GM21723 (cell line): ENCODE data around the gene WDR45B.

ENCODE experiments used
- ATAC-seq: cut with Tn5 transposase; IDR thresholded peaks from one replicate; pipeline ENCODE4 v1.9.1; 2021; ENCODE audit warnings: mild to moderate bottlenecking, moderate library complexity; ENCODE audit not compliant: unreplicated experiment

Gene WDR45B

DNA sequence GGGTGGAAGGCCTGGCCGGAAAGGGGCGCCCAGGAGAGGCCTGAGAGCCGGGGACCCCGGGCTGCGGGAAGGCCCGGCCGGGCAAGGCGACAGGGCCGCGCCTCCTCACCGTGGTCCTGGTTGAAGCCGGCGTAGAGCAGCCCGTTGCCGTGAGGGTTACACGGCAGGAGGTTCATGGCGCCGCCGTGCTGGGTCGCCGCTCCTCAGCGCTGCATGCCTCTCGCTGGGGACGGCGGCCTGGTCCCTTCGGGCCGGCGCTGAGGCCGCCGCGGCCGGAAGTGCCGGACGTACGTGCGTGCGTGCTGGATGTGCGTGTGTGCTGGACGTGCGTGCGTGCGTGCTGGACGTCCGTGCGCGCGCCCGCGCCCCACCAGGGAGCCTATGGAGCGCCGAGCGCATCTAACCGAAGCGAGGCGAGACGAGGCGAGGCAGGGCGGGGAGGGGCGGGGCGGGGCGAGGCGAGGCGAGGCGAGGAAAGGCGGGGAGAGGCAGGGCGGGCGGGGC is at the start of gene WDR45B:
Gene WDR45B (minus strand): TSS at position 280 of the 504 bp plus-strand sequence. CDS start 104 bp downstream, at position 176.
- ATAC-seq = peak; percentile 81

DNA sequence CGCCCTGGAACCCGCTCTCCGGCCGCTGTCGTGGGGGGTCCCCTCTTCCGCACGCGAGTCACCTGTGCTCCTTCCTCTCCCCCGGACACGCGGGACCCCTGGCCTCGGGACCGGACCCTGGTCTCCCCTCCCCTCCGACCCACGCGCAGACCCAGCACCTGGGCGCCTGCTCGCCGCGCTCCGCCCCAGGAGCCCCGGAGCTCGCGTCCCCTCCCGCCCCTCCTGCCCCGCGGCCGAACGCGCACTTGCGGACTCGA is 49.5 kb upstream of the WDR45B start:
- no peak for ATAC-seq

DNA sequence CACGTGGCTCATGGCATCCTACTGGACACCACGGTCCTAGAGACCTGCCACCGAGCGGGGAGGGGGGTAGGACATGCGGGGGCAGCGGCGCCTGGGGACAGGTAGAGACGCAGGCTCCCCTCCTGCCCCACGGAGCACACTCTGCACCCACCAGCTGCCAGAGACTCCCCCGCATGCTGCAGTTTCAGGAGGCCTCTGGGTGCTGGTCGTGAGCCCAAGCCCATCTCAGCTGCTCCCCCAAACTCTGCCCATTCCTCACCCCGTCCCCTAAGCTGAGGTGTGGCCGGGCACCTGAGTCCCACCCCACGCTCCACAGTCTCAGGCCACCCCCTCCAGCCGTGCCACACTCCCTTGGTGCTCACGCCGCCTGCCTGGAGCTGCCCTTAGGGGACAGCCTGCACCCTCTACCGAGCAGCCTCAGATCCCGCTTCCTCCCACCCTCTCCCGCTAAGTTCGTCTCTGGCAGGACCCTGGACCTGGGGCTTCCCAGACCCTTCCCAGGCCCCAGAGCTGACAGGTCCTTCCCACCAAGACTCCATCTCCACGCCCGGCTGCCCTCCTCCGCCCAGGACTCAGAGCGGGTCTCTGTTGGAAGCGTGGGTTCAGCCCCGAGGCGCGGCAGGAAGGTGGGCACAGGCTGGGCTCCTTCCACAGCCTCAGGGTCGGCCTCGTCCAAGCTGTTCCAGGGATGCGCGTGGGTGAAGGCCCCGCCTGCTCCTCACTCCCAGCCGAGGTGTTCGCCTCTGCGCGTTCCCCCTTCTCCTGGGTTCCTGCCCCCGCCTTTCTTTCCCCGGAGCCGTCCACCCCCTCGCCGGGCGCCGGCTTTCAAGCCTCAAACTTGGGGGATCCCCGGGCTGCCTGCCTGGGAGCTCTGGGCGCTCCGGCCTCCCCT is 48.9 kb upstream of the WDR45B start:
- no peak for ATAC-seq

DNA sequence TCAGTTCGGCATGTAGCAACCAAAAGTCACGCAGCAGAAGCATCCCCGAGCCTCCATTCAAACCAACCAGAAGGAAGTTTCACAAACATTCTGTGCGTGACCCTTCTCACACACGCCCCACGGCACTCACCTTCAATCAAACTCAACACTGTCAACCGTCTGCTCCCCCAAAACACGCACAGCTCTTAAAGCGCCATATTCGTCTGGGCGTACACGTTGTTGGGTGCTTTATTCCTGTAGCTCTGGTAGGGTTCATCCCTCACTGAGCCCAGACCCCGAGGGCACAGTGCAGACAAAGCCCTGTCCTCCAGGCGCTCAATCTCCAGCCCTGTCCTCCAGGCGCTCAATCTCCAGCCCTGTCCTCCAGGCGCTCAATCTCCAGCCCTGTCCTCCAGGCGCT is 48.0 kb upstream of the WDR45B start:
- ATAC-seq = no peak

DNA sequence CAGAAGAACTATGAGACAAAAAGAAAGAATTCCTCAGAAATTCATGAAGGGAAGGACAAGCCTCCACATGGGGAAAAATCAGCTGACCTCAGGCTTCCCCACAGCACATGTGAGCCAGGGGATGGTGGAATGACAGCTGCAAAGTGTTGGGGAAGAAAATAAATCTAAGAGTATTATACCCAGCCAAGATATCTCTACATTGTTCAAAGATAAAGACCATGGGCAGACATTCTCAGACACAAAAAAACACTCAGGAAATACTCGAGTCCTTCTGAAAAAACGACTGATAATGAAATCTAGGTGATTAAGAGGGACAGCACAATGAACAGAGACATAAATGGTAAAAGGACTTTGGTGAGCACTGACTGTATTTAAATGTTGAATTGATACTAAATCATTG is 46.4 kb upstream of the WDR45B start:
- ATAC-seq = no peak

DNA sequence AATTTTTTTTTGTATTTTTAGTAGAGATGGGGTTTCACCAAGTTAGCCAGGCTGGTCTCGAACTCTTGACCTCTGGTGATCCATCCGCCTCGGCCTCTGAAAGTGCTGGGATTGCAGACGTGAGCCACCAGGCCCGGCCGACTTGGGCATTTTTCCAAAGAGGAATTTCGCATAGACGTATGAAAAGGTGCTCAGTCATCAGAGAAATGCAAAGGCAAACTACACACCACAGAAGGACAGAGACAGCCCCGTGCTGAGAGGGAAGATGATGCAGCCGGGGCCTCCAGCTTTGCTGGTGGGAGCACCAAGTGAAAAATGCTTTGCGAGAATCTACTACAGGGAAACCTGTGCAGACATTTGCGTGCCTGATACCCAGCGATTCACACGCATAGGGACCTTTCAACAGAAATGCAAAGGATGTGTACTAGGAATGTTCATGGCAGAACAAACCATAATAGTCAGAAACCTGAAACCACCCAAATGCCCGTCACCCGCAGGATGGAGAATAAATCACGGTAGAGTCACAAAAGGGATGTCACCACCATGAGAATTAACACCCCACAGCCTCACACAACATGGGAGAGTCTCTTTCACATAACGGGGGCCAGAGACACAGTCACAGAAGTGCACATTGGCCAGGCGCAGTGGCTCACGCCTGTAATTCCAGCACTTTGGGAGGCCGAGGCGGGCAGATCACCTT is 45.1 kb upstream of the WDR45B start:
- ATAC-seq = no peak

DNA sequence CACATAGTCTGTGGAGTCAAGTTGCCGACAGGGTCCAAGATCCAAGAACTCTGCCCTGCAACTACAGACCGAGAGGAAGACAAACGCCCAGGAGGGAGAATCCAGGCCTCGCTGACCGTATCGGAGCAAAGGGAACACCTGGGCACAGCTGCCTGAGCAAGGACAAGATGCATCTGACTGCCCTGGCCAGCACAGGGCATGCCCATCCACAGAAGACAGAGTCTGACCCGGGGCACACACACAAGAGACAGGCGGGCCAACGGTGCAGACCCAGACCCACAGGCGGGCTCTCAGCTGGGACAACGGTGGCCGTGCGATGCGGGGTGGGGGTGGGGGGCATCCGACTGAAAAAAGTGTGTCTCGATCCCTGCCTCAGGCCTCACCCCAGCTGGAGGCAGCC is 44.0 kb upstream of the WDR45B start:
- ATAC-seq = no peak

DNA sequence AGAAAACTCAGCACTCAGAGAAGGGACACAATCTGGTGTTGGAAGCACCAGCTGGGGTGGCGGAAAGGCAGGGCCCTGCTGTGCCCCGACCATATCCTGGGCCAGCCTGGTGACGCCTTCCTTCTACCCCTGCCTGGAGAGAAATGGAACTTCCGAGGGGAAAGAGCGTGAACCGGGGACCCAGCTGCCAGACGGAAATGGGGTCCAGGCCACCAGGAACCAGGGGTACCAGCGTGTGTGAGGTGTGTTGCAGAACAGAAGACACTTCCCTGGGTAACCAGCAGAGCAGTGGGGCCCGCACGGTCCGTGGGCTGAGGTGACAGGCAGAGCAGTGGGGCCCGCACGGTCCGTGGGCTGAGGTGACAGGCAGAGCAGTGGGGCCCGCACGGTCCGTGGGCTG is 43.5 kb upstream of the WDR45B start:
- no peak for ATAC-seq

DNA sequence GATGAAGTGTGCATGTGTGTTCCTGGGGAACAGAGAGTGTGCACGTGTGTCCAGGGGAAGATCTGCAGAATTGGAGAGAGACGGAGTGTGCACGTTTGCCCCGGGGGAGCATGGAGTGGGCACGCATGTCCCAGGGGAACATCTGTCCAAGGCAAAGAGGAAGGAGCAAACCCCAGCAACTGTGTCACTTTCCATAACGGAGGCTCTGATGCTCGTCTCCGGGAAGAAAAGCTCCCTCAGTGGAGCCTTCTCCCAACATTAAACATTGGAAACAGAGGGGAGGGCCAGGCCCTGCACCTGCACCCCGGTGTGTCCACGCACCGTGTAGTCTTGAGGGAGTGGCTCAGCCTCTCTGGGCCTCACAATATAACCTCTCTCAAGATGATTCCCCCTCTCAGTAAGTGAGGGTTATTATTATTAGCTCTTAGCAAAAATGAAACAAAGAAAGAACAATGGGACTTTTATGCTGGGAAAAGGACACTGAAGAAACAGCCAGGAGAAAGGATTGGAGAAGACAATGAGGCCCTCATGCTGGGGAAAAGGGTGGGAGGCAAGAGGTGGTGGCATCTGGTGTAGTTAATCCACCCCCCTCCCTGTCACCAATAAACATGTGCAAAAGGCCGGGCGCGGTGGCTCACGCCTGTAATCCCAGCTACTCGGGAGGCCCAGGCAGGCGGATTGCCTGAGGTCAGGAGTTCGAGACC is 42.7 kb upstream of the WDR45B start:
- no peak for ATAC-seq

DNA sequence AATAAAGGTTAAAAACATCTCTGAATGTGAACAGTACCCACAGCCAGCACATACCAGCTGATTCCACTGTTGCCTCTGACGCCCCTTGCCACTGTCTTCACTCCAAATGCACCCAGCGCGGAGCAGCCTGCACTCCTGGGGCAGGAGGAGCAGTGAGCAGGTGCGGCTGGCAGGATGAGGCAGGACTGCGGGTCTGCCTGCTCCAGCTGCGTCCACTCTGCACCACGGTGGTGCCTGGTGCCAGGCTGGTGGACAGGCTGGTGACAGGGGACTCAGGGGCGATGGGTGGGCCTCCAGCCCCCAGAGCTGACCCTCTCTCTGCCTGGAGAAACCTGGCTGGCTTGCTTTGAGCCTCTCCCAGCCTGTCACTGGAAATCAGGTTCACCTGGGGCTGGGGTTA is 40.8 kb upstream of the WDR45B start:
- no peak for ATAC-seq

DNA sequence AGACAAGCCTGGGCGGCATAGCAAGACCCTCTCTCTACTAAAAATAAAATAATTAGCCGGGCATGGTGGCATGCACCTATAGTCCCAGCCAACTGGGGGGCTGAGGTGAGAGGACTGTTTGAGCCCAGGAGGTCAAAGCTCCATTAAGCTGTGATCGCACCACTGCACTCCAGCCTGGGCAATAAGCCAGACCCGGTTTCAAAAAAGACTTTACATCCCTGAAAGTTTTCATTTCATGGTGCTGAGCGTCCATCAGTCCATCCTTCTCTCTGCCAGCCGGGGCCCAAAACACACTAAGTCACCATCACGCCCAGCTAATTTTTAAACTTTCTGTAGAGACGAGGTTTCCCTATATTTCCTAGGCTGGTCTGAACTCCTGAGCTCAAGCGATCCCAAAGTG is 39.6 kb upstream of the WDR45B start:
- no peak for ATAC-seq

DNA sequence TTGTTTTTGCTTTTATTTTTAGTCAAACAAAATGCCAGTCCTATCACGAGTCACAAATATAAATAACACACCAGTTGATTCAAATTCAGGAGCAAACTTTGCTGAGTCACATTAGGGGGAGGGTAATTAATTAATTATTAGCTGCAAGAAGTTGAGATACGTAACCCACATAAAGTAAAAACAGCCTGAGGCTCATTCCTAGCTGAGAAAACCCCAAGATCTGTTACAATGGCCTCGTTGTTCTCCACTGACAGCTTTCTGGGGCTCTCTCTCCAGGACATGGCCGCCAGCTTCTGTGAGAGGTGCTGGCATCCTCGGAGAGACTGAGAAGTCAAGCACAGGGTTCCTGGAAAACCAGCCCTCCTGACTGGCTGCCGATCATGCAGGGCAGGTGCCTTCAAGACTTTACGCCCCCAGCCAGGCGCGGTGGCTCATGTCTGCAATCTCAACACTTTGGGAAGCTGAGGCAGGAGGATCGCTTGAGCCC is 39.2 kb upstream of the WDR45B start:
- no peak for ATAC-seq

DNA sequence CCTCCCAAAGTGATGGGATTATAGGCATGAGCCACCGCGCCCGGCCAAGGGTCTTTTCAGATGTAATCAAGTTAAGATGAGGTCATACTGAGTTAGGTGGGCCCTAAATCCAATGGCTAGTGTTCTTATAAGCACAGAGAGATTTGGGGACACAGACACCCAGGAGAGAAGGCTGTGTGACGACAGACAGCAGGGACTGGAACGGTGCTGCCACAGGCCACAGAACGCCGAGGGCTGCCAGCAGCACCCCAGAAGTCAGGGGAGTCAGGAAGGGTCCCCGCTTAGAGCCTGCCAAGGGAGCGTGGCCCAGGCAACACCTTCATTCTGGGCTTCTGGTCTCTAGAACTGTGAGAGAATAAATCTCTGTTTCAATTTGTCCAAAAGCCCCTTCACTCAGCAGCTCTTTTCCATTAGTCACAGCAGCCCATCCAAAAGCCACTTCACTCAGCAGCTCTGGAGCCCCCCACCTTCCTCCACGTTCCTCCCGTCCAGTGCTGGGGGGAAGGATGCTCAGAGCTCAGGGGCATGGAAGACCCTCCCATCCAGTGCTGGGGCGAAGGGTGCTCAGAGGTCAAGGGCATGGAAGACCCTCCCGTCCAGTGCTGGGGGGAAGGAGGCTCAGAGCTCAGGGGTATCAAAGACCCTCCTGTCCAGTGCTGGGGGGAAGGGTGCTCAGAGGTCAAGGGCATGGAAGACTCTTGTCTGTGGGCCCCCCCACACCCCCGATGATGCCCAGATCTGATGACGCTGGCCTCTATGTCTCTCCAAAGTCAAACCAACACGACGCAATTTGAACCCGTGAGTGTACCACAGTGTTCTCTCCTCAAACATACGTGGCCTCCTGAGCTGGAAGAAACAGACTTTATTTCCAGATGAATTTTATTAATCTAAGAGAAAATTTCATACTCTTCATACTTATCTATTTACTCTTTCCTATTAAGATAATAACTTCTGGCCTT is 38.4 kb upstream of the WDR45B start:
- ATAC-seq = no peak

DNA sequence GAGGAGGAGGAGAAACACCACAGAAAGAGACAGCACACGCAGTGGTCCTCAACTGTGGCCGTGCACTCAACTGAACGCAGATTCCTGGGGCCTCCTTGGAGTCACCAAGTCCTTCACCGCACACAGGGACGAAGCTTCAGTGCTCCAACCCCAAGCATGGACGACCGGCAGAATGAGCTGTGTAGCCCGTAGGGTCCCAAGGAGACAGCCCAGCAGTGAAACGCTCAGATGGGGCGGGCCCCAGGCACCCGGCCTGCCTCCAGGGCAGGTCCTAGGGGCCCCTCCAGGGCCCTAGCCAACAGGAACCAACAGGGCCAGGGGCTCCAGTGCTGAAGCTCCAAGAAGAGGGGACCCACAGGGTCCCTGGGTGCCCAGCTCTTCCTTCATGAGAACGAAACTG is 37.0 kb upstream of the WDR45B start:
- no peak for ATAC-seq

DNA sequence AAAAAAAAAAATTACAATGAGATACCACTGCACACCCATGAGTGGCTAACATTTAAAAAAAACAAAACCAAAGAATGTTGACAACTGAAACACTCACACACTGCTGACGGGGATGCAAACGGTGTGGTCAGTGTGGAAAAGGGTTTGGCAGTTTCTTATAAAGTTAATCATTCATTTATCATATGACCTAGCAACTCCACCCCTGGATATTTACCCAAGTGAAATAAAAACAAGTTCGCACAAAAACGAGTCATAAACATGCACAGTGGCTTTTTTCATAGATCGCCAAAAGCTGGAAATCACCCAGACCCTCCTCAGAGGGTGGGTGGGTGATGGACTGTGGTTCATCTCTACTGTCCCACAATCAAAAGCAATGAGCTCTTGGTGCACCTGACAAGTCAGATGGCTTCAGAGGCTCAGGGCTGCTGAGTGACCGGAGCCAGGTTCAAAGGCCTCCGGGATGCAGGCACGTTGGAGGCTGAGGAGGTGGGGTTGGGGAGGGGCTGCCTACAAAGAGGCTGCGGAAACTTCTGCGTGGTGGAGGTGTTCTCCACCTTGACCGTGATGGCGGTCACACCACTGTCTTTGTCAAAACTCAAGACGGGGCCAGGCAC is 36.1 kb upstream of the WDR45B start:
- ATAC-seq = no peak

DNA sequence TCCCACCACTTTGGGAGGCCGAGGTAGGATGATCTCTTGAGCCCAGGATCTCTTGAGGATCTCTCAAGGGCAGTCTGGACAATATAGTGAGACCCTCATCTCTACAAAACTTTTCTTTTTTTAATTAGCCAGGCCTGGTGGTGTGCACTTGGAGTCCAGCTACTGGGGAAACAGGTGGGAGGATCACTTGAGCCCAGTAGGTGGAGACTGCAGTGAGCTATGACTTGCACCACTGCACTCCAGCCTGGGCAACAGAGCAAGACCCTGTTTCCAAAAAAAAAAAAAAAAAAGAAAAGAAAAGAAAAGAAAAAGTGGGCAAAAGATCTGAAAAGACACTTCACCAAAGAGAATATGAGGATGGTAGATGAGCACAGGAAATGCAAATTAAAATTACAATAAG is 35.3 kb upstream of the WDR45B start:
- ATAC-seq = no peak

DNA sequence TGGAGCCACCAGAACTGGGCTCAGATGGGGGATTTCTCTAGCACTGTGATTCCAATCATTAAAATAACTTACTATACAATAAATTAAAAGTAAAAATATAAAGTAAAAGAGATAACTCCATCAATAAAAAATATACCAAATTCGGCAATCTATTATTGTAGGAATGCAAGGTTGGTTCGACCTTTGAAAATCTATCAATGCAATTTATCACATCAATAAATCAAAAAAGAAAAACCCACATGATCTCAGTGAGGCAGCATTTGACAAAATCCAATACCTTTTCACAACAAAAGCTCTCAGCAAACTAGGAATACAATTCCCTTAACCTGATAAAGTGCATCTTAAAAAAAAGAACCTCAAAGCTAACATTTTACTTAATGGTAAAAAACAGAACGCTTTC is 33.3 kb upstream of the WDR45B start:
- ATAC-seq = no peak

DNA sequence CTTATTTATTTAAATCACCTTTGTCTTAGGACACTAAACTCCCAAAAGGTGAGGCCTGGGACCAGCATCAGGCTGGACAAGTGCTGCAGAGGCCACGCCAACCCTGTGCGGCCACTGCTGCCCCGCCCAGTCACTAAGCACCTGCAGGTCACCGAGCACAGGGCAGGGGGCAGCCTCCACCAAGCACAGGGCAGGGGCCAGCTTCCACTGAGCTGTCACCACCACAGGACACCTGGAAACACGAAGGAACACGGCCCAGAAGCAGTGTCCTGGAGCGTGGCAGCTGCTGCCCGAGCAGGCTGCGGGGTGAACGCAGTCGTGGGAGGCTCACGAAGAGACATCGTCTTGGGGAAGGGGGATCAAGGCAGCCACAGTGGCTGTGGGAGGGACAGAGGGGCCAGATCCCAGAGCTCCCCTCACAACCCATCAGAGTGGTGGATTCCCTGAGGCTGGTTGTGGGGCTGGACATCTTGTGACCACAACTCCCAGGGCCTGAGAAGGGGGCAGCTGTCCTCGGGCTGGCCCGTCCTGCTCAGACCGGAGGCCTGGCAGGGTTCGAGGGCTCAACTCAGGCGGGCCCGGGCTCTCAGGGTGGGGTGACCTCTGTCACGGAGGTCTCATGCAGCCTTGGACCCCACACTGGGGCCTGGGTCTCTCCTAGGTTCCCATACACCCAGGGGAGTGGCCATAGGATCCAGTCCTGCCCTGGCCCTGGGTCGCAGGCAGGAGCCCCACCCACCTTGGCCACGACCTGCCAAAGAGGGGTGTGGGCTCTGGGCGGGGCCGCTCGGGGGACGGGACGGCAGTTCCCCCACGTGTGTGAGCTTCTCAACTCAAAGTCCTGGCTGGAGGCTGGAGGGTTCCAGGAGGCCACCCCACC is 31.6 kb upstream of the WDR45B start:
- no peak for ATAC-seq

DNA sequence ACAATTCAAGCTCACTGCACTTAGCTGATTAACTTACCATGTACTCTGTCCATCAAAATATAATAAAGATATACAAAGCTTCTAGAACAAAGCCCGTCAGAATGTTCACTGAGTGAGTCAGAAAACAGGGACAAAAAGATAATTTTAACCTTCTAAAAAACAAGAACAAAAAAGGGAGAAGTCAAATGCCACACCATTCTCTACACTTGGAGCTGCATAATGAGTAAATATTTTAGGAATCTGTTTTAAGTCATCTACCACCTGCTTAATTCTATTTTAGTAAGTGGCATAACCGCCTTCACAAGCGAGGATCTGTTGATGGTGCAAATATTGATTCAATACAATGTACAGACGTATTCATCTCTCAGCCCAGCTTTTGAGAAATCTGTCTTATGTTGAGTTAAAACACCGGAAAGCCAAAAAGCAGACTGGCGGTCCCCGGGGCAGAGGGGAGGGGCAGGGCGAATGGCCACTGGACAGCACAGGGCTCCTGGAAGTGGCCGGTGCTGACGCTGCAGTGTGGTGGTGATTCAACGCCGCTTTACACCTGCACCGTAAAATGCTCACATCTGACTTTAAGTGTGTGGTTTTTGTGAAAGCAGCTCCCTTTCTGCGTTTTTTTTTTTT is 30.1 kb upstream of the WDR45B start:
- ATAC-seq = no peak
